ENCODE measurements around the gene MTHFSD.

Gene MTHFSD

GRCh38 chr16:86530251-86531190, 24.5 kb downstream of the MTHFSD start:
- no peak for DNase-seq (ENCODE audit: low spot score)

DNA sequence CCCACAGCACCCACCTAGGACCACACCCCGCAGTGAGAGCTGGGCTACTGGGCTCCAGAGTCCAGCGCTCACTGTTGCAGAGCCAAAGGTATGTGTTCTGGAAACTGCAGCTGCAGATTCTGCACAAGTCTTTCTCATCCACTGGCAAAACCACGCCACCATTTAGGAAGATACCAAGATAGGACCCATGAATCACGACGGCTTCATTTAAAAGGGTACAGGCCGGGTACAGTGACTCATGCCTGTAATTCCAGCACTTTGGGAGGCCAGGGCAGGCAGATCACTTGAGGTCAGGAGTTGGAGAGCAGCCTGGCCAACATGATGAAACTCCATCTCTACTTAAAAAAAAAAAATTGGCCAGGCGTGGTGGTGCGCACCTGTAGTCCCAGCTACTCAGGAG, 25.9 kb downstream of the MTHFSD start:
- no peak for DNase-seq (ENCODE audit: low spot score)

- DNase-seq (ENCODE audit: low spot score): no peak
Observed at GRCh38 chr16:86528061-86528929, 26.7 kb downstream of the MTHFSD start.

DNA sequence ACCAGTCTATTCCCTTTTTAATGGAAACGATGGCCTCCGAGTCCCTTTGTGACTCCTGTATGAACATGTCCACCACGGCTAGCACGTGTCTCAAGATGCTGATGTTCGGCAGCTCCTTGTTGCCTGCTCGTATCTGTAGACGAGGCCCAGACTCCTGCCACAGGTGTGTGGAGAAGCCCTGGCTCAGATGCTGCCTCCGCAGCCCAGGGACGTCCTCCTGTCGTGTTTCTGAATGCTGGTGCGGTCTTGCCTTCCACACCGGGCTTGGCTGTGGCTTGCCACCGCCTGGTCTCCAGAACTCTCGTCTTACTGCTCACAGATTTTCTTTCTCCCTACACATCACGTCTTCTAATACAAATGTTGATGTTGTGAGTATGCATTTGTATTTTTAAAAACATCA, 27.7 kb downstream of the MTHFSD start:
- DNase-seq (ENCODE audit: low spot score): no peak

- DNase-seq (ENCODE audit: low spot score): no peak
Observed at GRCh38 chr16:86525696-86526095, 29.3 kb downstream of the MTHFSD start.

DNA sequence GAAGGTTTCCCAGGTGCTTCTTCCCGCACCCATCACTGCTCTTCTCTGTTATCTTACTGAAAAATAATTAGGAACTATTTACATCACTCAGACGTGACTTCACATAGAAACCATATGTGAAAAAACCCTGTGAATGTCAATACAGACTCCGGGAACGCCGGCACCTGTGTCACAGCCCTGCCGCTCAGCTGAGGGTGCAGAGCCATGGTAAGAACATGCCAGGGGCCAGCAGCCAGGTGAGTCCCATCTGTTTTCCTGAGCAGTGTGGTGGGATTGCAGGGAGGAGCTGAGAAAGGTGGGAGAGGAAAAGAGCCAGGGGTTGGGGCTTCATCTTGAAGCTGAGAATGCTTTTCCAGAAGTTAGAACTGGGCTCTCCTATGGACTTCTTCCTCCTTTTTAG, 31.0 kb downstream of the MTHFSD start:
- no peak for DNase-seq (ENCODE audit: low spot score)

GRCh38 chr16:86523166-86523740, 31.8 kb downstream of the MTHFSD start:
- no peak for DNase-seq (ENCODE audit: low spot score)

GRCh38 chr16:86522634-86523033, 32.4 kb downstream of the MTHFSD start:
- no peak for DNase-seq (ENCODE audit: low spot score)

DNA sequence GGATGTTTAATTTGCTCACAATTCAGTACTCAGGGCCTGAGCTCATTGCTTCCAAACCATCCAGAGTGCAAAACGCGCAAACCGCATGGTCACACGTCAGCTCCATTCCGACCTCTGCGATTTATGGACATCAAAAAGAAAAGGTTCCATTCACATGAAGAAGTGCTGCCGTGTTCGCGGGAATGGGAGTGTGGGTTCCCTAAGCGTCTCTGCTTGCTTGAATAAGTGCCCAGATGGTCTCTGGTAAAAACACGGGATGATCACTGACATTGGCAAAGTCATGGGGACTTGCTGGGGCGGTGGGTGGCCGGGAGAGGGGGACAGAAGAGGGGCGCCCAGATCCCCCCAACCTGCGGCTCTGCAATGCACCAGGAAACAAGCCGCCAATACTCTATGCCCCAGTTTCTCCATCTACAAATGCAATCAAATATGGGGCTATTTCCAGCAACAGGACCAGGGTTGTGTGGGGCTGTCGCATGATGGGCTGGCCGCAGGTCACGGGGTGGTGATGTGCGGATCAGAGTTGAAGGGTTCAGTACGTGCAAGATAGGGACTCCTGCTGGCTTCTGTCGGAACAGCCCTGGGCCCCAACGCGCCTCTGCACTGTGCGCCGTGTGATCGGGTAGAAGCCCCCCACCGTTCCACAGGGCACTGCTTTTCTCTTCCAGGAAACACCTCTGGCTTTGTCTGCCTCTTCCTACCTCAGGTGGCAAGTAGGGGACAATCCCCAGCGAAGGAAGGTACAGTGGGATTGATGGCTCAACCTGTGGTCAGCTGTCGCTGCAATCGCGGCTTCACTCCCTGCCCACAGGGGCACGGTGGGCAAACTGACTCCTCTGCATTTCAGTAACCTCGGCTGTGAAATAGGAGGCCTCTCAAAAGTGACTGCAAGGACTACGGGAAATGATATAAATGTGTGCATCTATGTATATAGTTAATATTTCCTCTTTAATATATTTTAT, 33.5 kb downstream of the MTHFSD start:
- no peak for DNase-seq (ENCODE audit: low spot score)

DNA sequence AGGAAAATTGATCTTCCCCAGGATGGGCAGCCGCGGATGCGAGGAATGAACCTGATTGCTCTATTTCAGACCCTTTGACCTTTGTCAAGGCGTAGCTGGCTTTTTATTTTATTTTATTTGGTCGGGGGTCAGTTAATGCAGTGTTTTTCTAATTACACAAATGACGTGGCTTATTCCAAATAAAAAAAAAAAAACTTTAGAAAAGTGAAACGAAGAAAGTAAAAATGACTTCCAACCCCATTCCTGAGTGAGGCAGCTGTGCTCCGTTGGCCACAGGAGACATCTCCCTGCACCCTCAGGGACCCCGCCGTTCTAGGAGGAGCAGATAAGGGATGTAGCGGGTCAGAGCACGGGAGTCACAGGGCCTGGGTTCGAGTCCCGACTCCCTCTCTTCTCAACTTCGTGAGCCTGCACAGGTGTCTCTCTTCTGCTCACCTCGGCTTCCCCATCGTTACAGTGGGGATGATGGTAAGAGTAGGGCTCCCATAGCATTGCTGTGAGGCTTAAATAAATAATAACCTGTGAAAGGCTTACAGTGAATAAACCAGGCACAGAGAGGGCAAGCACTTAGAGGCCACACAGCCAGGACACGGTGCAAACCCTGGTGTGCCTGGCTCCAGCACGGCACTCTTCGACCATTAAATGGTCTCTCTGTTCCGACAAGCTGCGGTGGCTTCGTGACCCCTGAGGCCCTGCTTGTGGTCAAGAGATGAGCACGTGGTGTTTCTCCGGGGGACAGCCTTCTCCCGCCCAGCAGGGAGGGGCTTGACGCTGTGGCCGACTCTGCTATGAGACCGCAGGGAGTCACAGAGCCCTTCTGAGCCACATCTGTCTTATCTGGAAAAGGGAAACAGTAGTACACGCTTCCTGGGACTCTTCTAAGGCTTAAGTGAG, 34.5 kb downstream of the MTHFSD start:
- DNase-seq (ENCODE audit: low spot score): no peak

DNA sequence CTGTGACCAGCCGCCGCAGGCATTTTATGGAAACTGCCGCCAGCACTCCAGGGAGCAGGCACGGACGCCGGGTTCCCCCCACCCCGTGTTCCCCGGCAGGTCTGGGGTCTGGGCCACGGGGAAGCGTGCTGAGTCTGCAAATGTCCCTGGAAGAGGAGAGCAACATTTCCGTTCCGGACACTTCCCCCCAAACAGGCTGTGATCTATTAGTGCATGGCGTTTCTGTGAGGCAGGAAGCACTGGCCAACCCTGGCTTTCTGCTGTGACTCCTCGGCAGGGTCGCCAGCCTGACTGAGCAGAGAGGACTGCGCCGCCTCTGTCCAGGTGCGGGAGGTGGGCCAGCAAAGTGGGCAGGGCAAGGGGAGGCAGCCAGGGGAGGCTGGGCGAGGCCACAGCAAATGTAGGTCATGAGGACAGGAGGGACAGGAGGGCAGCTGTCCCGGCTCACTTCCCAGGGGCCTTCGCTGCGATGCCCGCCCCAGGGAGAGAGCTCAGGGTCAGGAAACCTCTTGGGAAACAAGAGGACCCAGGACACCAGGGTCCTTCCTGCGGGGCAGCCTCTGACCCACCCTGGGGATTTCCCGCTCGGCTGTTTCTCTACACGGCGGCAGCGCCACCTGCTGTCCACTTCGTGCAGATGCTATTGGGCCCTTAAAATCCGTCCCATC, 35.3 kb downstream of the MTHFSD start:
- DNase-seq (ENCODE audit: low spot score): no peak

DNA sequence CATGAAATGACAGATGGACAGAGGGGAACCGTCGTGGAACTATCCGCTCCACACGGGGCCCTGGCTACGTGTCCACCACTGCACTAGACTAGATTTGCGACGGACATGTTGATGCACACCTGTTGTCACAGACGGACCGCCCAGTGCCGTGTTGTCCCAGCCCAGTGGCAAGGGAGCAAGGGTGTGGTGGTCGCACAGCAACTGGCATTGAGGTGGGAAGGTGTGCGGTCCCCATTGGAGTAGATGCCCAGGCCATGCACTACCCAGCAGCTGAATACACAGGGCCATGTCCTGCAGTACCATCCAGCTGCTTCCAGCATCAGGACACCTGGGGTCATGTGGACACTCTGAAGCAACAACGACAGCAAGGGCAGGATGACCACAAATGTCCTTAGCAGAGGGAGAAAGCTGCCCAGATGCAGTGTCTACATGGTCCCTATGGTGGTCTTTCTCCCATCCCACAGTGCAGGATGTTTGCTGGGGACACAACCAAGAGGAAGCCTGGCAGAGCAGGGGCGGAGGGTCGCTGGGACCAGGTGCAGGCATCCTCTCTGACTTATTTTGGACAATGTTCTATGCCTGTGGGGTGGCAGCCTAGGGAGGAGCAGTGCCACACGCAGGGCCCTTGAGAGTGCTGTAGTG, 35.9 kb downstream of the MTHFSD start:
- no peak for DNase-seq (ENCODE audit: low spot score)

DNA sequence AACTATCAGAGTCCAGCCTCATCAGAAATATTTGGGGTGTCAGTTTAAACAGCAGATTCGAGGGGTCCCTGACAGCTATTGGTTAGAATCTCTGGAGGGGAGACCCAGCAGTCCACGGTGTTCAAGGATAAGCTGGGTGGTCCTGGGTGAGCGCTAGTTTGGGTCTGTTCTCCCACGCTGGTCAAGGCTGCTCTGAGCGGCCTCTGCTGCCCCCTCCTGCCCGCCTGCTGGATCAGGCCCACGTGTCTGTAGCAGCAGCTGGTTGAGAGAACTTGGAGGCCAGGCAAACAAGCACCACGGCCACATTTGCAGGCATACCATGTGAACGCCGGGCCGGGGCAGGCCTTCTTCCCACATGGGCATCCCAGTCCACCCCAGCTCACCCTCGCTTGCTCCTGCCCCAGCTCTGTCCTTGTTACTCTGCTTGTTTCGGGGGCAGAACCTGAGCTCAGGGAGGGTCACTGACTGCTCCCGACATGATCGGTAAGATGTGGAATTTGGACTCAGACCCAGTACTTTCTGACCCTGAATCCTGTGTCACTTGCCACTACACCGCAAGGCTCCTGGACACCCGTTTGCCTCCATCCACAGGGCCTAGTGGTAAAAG, 37.3 kb downstream of the MTHFSD start:
- peak; percentile 36 for DNase-seq (ENCODE audit: low spot score)

GRCh38 chr16:86517033-86517432, 38.0 kb downstream of the MTHFSD start:
- DNase-seq (ENCODE audit: low spot score): no peak

- DNase-seq (ENCODE audit: low spot score): no peak
Observed at GRCh38 chr16:86516623-86517003, 38.4 kb downstream of the MTHFSD start.

GRCh38 chr16:86515777-86516622, 39.0 kb downstream of the MTHFSD start:
- DNase-seq (ENCODE audit: low spot score): no peak

DNA sequence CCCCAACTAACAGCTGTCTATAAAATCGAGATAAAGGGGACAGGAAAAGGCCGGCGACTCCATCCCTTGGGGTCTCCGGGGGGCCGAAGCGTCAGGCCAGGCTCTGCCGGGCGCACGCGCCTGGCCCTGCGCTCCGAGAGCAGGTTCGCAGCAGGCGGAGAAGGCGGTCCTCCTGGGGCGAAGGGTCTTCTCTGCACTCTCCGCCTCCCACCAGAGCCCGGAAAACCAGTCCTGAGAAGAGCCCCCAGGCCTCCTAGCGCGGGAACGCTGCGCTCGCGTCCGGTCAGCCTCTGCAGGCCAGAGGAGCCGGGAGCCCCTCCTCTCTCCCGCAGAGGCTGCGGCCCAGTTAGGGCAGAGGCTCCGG, 39.6 kb downstream of the MTHFSD start:
- no peak for DNase-seq (ENCODE audit: low spot score)
